ENCODE measurements around the gene ABHD2. TPM values are rescaled to one million over a fixed set of nuclear protein-coding genes. Genes with fewer than 3 reads are reported as not detected.
"Not testable (repeated sequence)": the region's sequence is repeated elsewhere in the genome, so short reads cannot be mapped to it uniquely, and the experiment has no call there.

ABHD2 gene
- total RNA-seq, 1 donor from 2014 or later = 48.8 TPM

- H3K27ac Mint-ChIP-seq = no peak overlapping the region
- H3K36me3 Mint-ChIP-seq (ENCODE audit: low read depth) = peaks cover 33% of the 10 kb centered on the region
- H3K4me1 Mint-ChIP-seq = peaks cover 14% of the 10 kb centered on the region
- no peaks in the 10 kb centered on the region for H3K9me3 Mint-ChIP-seq
- H3K27me3 Mint-ChIP-seq = no peaks in the 10 kb centered on the region
- no peak for TF ChIP-seq CTCF (IDR thresholded peaks at IDR 0.05)
- H3K4me3 Mint-ChIP-seq = no peak overlapping the region
- POLR2A ChIA-PET = no interaction called here
- intact Hi-C loops (cut with micrococcal nuclease) = no loop called here
- ATAC-seq (ENCODE audit: low read depth) = no peak
- DNase-seq = no peak
- CTCF ChIA-PET = interaction anchor here (0.8 to 3.7 kb wide), 14 partner anchors 9 to 506 kb away, joined by 3 to 24 read pairs (median 6); partner anchors contain the start of gene ABHD2
These were observed 41.9 kb downstream of the ABHD2 start for GRCh38 chr15:89130201-89130600.

GRCh38 chr15:89131731-89132130 lies 43.5 kb downstream of the ABHD2 start:
- Mint-ChIP-seq H3K27ac (no peak overlapping the region), H3K4me1 (peaks cover 14% of the 10 kb centered on the region), H3K27me3 (no peaks in the 10 kb centered on the region), H3K36me3 (ENCODE audit: low read depth) (peaks cover 31% of the 10 kb centered on the region), H3K4me3 (no peak overlapping the region), H3K9me3 (no peaks in the 10 kb centered on the region)
- DNase-seq (no peak), ATAC-seq (ENCODE audit: low read depth) (no peak)
- CTCF ChIA-PET = interaction anchor here (1.3 to 2.1 kb wide), 5 partner anchors 10 to 227 kb away, joined by 3 to 5 read pairs (median 4); partner anchors contain the start of gene ABHD2
- no peak for TF ChIP-seq CTCF (IDR thresholded peaks at IDR 0.05)
- POLR2A ChIA-PET = no interaction called here
- intact Hi-C loops (cut with micrococcal nuclease) = no loop called here

- ATAC-seq (ENCODE audit: low read depth) = no peak
- peaks cover 37% of the 10 kb centered on the region for H3K36me3 Mint-ChIP-seq (ENCODE audit: low read depth)
- no peaks in the 10 kb centered on the region for H3K27me3 Mint-ChIP-seq
- no peaks in the 10 kb centered on the region for H3K9me3 Mint-ChIP-seq
- H3K4me1 Mint-ChIP-seq = peaks cover 14% of the 10 kb centered on the region
- CTCF ChIA-PET = interaction anchor here (1.2 to 2.1 kb wide), 5 partner anchors 8 to 228 kb away, joined by 3 to 7 read pairs (median 4); no protein-coding TSS in a partner anchor
- TF ChIP-seq CTCF (IDR thresholded peaks at IDR 0.05) = no peak
- DNase-seq = no peak
- no peak overlapping the region for H3K4me3 Mint-ChIP-seq
- POLR2A ChIA-PET = interaction anchor here (0.5 to 0.6 kb wide), 2 partner anchors 8 to 14 kb away, joined by 3 read pairs; no protein-coding TSS in a partner anchor
- H3K27ac Mint-ChIP-seq = no peak overlapping the region
- intact Hi-C loops (cut with micrococcal nuclease) = no loop called here
These were observed 44.6 kb downstream of the ABHD2 start for GRCh38 chr15:89132611-89133507.

- H3K4me3 Mint-ChIP-seq; H3K9me3 Mint-ChIP-seq; POLR2A ChIA-PET; H3K27ac Mint-ChIP-seq; CTCF ChIA-PET; ATAC-seq (ENCODE audit: low read depth); H3K27me3 Mint-ChIP-seq; DNase-seq; intact Hi-C loops (cut with micrococcal nuclease): not testable (repeated sequence)
- Mint-ChIP-seq H3K4me1 (peaks cover 14% of the 10 kb centered on the region), H3K36me3 (ENCODE audit: low read depth) (peaks cover 49% of the 10 kb centered on the region)
These were observed 47.3 kb downstream of the ABHD2 start for GRCh38 chr15:89135387-89136077.

- ATAC-seq (ENCODE audit: low read depth) (no peak), DNase-seq (no peak)
- ChIA-PET POLR2A (no interaction called here), CTCF (no interaction called here)
- Mint-ChIP-seq H3K9me3 (no peaks in the 10 kb centered on the region), H3K4me1 (peaks cover 14% of the 10 kb centered on the region), H3K4me3 (no peak overlapping the region), H3K27me3 (no peaks in the 10 kb centered on the region), H3K27ac (no peak overlapping the region), H3K36me3 (ENCODE audit: low read depth) (peaks cover 46% of the 10 kb centered on the region)
- TF ChIP-seq CTCF (IDR thresholded peaks at IDR 0.05) = no peak
- intact Hi-C loops (cut with micrococcal nuclease) = no loop called here
These were observed 48.0 kb downstream of the ABHD2 start for GRCh38 chr15:89136078-89136806.

Data from activated B cell treated with CpG ODN at 0.5 μM for 24 hours (primary cell).